Right lobe of liver (tissue), 4 donors: ENCODE measurements around the gene PODXL2.

Source experiments
- POLR2A ChIP-seq: fragments of 450-650 bp; IDR thresholded peaks from one replicate; pipeline ENCODE4 v1.6.1; 2017; ENCODE audit warnings: antibody characterized with exemption, mild to moderate bottlenecking
- TF ChIP-seq, protein P1 (sequence below), 4 donors: fragments of 200-600 bp in 3 of 4; fragments of 450-650 bp in 1 of 4; IDR thresholded peaks; one replicate each; pipeline versions ENCODE4 v1.5.1 to v1.8.0; 2016 to 2022; ENCODE audit warnings: antibody characterized with exemption in 4 of 4, mild to moderate bottlenecking in 2 of 4
- donor health status: DM: no; HTN: no; CAD: no.
- donor health status: DM: no; HTN: no; CAD: no.
- donor health status: DM: no; HTN: yes; CAD: no.

GRCh38 chr3:127611251-127611650 lies 17.7 kb upstream of the PODXL2 start:
- TF ChIP-seq, protein P1, sequence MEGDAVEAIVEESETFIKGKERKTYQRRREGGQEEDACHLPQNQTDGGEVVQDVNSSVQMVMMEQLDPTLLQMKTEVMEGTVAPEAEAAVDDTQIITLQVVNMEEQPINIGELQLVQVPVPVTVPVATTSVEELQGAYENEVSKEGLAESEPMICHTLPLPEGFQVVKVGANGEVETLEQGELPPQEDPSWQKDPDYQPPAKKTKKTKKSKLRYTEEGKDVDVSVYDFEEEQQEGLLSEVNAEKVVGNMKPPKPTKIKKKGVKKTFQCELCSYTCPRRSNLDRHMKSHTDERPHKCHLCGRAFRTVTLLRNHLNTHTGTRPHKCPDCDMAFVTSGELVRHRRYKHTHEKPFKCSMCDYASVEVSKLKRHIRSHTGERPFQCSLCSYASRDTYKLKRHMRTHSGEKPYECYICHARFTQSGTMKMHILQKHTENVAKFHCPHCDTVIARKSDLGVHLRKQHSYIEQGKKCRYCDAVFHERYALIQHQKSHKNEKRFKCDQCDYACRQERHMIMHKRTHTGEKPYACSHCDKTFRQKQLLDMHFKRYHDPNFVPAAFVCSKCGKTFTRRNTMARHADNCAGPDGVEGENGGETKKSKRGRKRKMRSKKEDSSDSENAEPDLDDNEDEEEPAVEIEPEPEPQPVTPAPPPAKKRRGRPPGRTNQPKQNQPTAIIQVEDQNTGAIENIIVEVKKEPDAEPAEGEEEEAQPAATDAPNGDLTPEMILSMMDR (IDR thresholded peaks at IDR 0.05): no peak
- TF ChIP-seq POLR2A: no peak
